Measurements from ENCODE around the gene KLHL30. TPM values are rescaled to one million over a fixed set of nuclear protein-coding genes. Genes with fewer than 3 reads are reported as not detected.

Gene KLHL30
- total RNA-seq, 3 donors from 2014 or later, result 0.15 to 0.98 (median 0.32) TPM

DNA sequence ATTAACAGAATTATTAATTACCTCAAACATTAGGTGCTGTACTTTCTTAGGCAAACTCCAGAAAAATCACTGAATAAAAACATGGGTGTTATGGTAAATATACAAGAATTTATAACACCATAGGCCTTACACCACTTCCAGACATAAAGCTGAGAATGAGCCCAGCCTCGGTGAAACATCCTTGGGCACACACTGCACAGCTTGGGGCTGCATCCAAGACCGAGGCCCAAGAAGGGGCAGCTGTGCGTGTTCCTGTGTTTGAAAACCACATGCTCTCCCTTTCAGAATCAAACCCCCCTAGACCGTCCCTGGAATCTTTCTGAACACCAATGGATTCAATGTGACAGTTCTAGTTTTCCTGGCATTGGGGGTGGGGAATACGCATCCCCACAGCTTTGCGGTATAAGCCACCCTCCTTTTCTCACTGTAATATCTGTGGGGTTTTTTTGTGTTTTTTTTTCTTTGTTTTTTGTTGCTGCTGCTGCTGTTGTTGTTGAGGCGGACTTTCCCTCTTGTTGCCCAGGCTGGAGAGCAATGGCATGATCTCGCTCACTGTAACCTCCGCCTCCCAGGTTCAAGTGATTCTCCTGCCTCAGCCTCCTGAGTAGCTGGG lies 33.2 kb downstream of the KLHL30 start:
- Histone ChIP-seq H3K9me3 (no peaks in the 10 kb centered on the region), H3K27ac (no peak overlapping the region), H3K36me3 (no peaks in the 10 kb centered on the region), H3K27me3 (no peaks in the 10 kb centered on the region), H3K4me3 (no peak overlapping the region), H3K4me1 (no peaks in the 10 kb centered on the region)
- TF ChIP-seq, protein P1, sequence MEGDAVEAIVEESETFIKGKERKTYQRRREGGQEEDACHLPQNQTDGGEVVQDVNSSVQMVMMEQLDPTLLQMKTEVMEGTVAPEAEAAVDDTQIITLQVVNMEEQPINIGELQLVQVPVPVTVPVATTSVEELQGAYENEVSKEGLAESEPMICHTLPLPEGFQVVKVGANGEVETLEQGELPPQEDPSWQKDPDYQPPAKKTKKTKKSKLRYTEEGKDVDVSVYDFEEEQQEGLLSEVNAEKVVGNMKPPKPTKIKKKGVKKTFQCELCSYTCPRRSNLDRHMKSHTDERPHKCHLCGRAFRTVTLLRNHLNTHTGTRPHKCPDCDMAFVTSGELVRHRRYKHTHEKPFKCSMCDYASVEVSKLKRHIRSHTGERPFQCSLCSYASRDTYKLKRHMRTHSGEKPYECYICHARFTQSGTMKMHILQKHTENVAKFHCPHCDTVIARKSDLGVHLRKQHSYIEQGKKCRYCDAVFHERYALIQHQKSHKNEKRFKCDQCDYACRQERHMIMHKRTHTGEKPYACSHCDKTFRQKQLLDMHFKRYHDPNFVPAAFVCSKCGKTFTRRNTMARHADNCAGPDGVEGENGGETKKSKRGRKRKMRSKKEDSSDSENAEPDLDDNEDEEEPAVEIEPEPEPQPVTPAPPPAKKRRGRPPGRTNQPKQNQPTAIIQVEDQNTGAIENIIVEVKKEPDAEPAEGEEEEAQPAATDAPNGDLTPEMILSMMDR (IDR thresholded peaks at IDR 0.05), result no peak
- no peak for TF ChIP-seq POLR2AphosphoS5 (IDR thresholded peaks at IDR 0.05)
- TF ChIP-seq POLR2A (IDR thresholded peaks at IDR 0.05), result no peak
- intact Hi-C loops (cut with DNase I; ENCODE audit: low total_unique reads), result no loop called here
- no peak for DNase-seq (ENCODE audit: low spot score in 2 of 2)

DNA sequence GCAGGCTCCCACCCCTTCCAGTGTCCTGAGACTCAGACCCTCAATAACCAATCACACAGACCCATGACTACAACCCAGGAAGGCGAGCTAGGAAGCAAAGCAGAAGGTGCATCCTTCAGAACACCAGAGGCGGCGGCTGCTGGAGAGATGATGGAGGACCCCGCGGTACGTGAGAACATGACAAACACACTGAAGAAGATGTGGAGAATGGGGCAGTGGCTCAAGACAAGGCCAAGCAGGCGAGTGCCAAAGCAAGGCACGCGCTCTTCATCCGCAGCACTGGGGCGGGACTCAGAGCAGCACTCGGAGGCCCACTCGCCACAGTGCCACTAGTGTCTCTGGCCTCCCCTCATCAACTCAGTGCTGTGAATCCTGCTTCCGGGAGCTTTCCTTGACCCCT lies 34.0 kb downstream of the KLHL30 start:
- Histone ChIP-seq H3K4me1 (no peaks in the 10 kb centered on the region), H3K36me3 (no peaks in the 10 kb centered on the region), H3K4me3 (no peak overlapping the region), H3K9me3 (no peaks in the 10 kb centered on the region), H3K27ac (no peak overlapping the region), H3K27me3 (no peaks in the 10 kb centered on the region)
- TF ChIP-seq, protein P1 (IDR thresholded peaks at IDR 0.05), result no peak
- no peak for TF ChIP-seq POLR2A (IDR thresholded peaks at IDR 0.05)
- TF ChIP-seq POLR2AphosphoS5 (IDR thresholded peaks at IDR 0.05), result no peak
- DNase-seq (ENCODE audit: low spot score in 2 of 2), result no peak
- intact Hi-C loops (cut with DNase I; ENCODE audit: low total_unique reads), result no loop called here

DNA sequence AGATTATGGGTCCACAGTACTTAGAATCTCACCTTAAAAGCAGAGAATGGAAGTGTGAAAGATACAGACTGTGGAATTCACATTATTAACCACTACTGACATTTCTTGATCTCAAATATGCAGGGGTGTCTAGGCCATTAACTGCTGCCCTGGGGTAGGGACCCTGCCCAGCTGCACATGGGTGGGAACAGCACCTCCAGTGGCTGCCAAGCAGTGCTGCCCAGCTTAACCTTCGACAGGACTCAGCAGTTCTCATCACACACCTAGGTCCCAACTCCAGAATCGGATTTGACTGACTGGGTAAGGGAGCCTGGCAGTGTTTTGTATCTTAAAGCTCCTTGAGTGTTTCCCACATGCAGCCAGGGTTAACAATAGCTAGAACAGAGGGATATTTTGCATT lies 35.2 kb downstream of the KLHL30 start:
- H3K27ac ChIP-seq, result no peak overlapping the region
- H3K27me3 ChIP-seq, result no peaks in the 10 kb centered on the region
- no peaks in the 10 kb centered on the region for H3K4me1 ChIP-seq
- H3K4me3 ChIP-seq, result no peak overlapping the region
- TF ChIP-seq, protein P1 (IDR thresholded peaks at IDR 0.05), result no peak
- no peak for TF ChIP-seq POLR2AphosphoS5 (IDR thresholded peaks at IDR 0.05)
- TF ChIP-seq POLR2A (IDR thresholded peaks at IDR 0.05), result no peak
- no peaks in the 10 kb centered on the region for H3K9me3 ChIP-seq
- intact Hi-C loops (cut with DNase I; ENCODE audit: low total_unique reads), result no loop called here
- DNase-seq (ENCODE audit: low spot score in 2 of 2), result no peak
- H3K36me3 ChIP-seq, result no peaks in the 10 kb centered on the region

DNA sequence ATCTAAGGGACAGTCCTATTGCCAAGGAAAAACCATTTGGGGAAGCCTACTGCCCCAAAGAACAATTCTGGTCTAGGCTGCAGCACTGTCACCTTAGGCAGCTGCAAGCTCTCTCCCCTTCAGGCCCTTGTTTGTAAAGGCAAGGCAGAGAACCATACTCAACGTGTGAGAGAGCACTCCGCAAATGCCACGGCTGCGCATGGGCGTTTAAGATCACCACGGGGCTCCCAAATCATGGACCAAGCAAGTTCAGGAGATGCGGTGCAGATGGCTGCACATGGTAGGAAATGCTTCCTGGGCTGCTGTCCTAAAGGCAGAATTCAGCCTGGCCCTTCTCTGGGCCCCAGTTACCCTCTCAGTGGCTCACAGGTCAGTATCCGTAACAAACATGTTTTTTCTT lies 35.8 kb downstream of the KLHL30 start:
- TF ChIP-seq, protein P1 (IDR thresholded peaks at IDR 0.05), result no peak
- TF ChIP-seq POLR2A (IDR thresholded peaks at IDR 0.05) (no peak), POLR2AphosphoS5 (IDR thresholded peaks at IDR 0.05) (no peak)
- Histone ChIP-seq H3K9me3 (no peaks in the 10 kb centered on the region), H3K4me1 (no peaks in the 10 kb centered on the region), H3K4me3 (no peak overlapping the region), H3K27me3 (no peaks in the 10 kb centered on the region), H3K36me3 (no peaks in the 10 kb centered on the region), H3K27ac (no peak overlapping the region)
- intact Hi-C loops (cut with DNase I; ENCODE audit: low total_unique reads), result no loop called here
- no peak for DNase-seq (ENCODE audit: low spot score in 2 of 2)

DNA sequence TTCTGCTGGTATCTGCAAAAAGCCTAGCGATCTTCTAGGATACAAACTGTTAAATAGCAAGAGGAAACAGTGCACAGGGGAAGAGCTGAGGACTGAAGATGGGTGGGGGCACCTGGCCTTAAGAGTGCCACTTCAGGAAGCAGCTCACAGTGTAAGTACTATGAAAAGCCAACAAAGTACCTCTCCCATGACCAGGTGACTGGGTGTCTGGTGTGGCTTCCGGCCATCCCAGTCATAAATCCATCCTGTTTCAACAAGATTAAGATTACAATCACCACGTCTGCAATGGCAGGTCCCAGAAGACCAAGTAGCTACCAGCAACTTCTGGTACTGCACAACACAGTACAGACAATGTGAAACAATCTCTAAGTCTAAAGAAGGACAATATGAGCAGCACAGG lies 36.2 kb downstream of the KLHL30 start:
- intact Hi-C loops (cut with DNase I; ENCODE audit: low total_unique reads), result no loop called here
- H3K9me3 ChIP-seq, result no peaks in the 10 kb centered on the region
- no peaks in the 10 kb centered on the region for H3K4me1 ChIP-seq
- H3K27me3 ChIP-seq, result no peaks in the 10 kb centered on the region
- no peak overlapping the region for H3K27ac ChIP-seq
- no peak overlapping the region for H3K4me3 ChIP-seq
- TF ChIP-seq POLR2A (IDR thresholded peaks at IDR 0.05) (no peak), POLR2AphosphoS5 (IDR thresholded peaks at IDR 0.05) (no peak)
- TF ChIP-seq, protein P1 (IDR thresholded peaks at IDR 0.05), result no peak
- no peaks in the 10 kb centered on the region for H3K36me3 ChIP-seq
- no peak for DNase-seq (ENCODE audit: low spot score in 2 of 2)

All from breast epithelium (tissue), 4 donors.